ENCODE data around the gene PLPPR5. TPM values are rescaled to one million over a fixed set of nuclear protein-coding genes. Genes with fewer than 3 reads are reported as not detected.
"Not testable (repeated sequence)": the region's sequence is repeated elsewhere in the genome, so short reads cannot be mapped to it uniquely, and the experiment has no call there.

Gene PLPPR5
- polyA plus RNA-seq (2012; ENCODE audit: insufficient read depth, insufficient read length, low read depth): 12.1 TPM

GRCh38 chr1:99004861-99005442, at the start of gene PLPPR5:
Gene PLPPR5, minus strand, starts transcription at chr1:99004861. Its CDS starts 190 bp downstream, at chr1:99004671.
- TF ChIP-seq CTCF (IDR thresholded peaks at IDR 0.05; ENCODE audit: low read depth, low read length): peak; percentile 29; the same call in 1 of the 2 replicates
- peak within 1 kb of the TSS; percentile 94 for H3K4me3 ChIP-seq (ENCODE audit: low read depth, low read length)
- peak; percentile 78 for DNase-seq
- no peaks in the 10 kb centered on the region for H3K27me3 ChIP-seq
- H3K4me1 ChIP-seq: peaks cover 4% of the 10 kb centered on the region
- no peaks in the 10 kb centered on the region for H3K36me3 ChIP-seq
- no peaks in the 10 kb centered on the region for H3K9me3 ChIP-seq

GRCh38 chr1:99051611-99052283, 47.1 kb upstream of the PLPPR5 start:
- no peak for DNase-seq
- no peak for TF ChIP-seq CTCF (IDR thresholded peaks at IDR 0.05; ENCODE audit: low read depth, low read length)
- no peaks in the 10 kb centered on the region for H3K27me3 ChIP-seq

GRCh38 chr1:99049745-99050144, 45.1 kb upstream of the PLPPR5 start:
- no peak for DNase-seq
- H3K4me1 ChIP-seq: no peaks in the 10 kb centered on the region; the same call in 1 of the 2 replicates
- TF ChIP-seq CTCF (IDR thresholded peaks at IDR 0.05; ENCODE audit: low read depth, low read length): no peak

More at GRCh38 chr1:99051611-99052283, 47.1 kb upstream of the PLPPR5 start:
- H3K9me3 ChIP-seq: no peaks in the 10 kb centered on the region
- no peaks in the 10 kb centered on the region for H3K36me3 ChIP-seq
- H3K4me3 ChIP-seq (ENCODE audit: low read depth, low read length): no peak overlapping the region
- H3K4me1 ChIP-seq: no peaks in the 10 kb centered on the region; the same call in 1 of the 2 replicates

GRCh38 chr1:99036746-99037145, 32.1 kb upstream of the PLPPR5 start:
- not testable (repeated sequence) for DNase-seq; H3K9me3 ChIP-seq; H3K4me1 ChIP-seq; H3K27me3 ChIP-seq; H3K36me3 ChIP-seq; H3K4me3 ChIP-seq (ENCODE audit: low read depth, low read length)

More at GRCh38 chr1:99049745-99050144, 45.1 kb upstream of the PLPPR5 start:
- H3K36me3 ChIP-seq: no peaks in the 10 kb centered on the region
- no peak overlapping the region for H3K4me3 ChIP-seq (ENCODE audit: low read depth, low read length)
- no peaks in the 10 kb centered on the region for H3K27me3 ChIP-seq
- no peaks in the 10 kb centered on the region for H3K9me3 ChIP-seq

GRCh38 chr1:99018313-99018712, 13.7 kb upstream of the PLPPR5 start:
- peak; percentile 29 for DNase-seq
- Histone ChIP-seq H3K27me3 (no peaks in the 10 kb centered on the region), H3K9me3 (no peaks in the 10 kb centered on the region), H3K4me1 (peaks cover 20% of the 10 kb centered on the region), H3K4me3 (ENCODE audit: low read depth, low read length) (peak overlapping the region; percentile 8; the same call in 1 of the 2 replicates), H3K36me3 (no peaks in the 10 kb centered on the region)
- no peak for TF ChIP-seq CTCF (IDR thresholded peaks at IDR 0.05; ENCODE audit: low read depth, low read length)

GRCh38 chr1:99017655-99018054, 13.0 kb upstream of the PLPPR5 start:
- Histone ChIP-seq H3K4me3 (ENCODE audit: low read depth, low read length) (no peak overlapping the region), H3K4me1 (peaks cover 20% of the 10 kb centered on the region), H3K9me3 (no peaks in the 10 kb centered on the region), H3K36me3 (no peaks in the 10 kb centered on the region), H3K27me3 (no peaks in the 10 kb centered on the region)
- TF ChIP-seq CTCF (IDR thresholded peaks at IDR 0.05; ENCODE audit: low read depth, low read length): no peak
- no peak for DNase-seq
